Neural cell (in vitro differentiated cells): ENCODE measurements around the gene MPEG1. TPM values are rescaled to one million over a fixed set of nuclear protein-coding genes. Genes with fewer than 3 reads are reported as not detected.

Experiments used
- H2AFZ ChIP-seq: fragments of 200-600, 300-800 bp; sonication (generic), shearing (Covaris generic); 2 replicates; pipeline ENCODE4 v1.6.0; 2014; ENCODE audit warnings: low read depth, mild to moderate bottlenecking, antibody characterized with exemption, low read length, moderate library complexity
- H3F3A ChIP-seq: fragments of 200-600 bp; shearing (Covaris generic); 2 replicates; pipeline ENCODE4 v1.6.1; 2016; ENCODE audit warnings: mild to moderate bottlenecking, moderate library complexity, mixed read lengths, antibody characterized with exemption, low read length; ENCODE audit not compliant: insufficient read depth, poor library complexity, severe bottlenecking
- H3K27ac ChIP-seq: fragments of 200-600, 300-800 bp; sonication (generic), shearing (Covaris generic); 2 replicates; pipeline ENCODE4 v1.5.1; 2014; ENCODE audit warnings: mild to moderate bottlenecking, low read length, moderate library complexity
- H3K27me3 ChIP-seq: fragments of 300-800, 200-600 bp; sonication (generic), shearing (Covaris generic); 2 replicates; pipeline ENCODE4 v1.6.0; 2014; ENCODE audit warnings: mild to moderate bottlenecking, low read depth, low read length, moderate library complexity; ENCODE audit not compliant: insufficient read depth
- H3K36me3 ChIP-seq: fragments of 300-800, 200-600 bp; sonication (generic), shearing (Covaris generic); 2 replicates; pipeline ENCODE4 v1.5.1; 2014; ENCODE audit warnings: mild to moderate bottlenecking, antibody characterized with exemption, low read length, moderate library complexity; ENCODE audit not compliant: insufficient read depth
- H3K4me2 ChIP-seq: fragments of 300-800, 200-600 bp; sonication (generic), shearing (Covaris generic); 2 replicates; pipeline ENCODE4 v1.6.0; 2014; ENCODE audit warnings: mild to moderate bottlenecking, low read length
- H3K4me3 ChIP-seq: fragments of 300-800, 200-600 bp; sonication (generic), shearing (Covaris generic); 2 replicates; pipeline ENCODE4 v1.5.1; 2014; ENCODE audit warnings: mild to moderate bottlenecking, low read length, moderate library complexity
- H3K79me2 ChIP-seq: fragments of 200-600 bp; shearing (Covaris generic); replicated peaks from 2 replicates; pipeline ENCODE4 v1.6.0; 2014; ENCODE audit warnings: mild to moderate bottlenecking, low read length, moderate library complexity; ENCODE audit not compliant: insufficient read depth
- H3K9ac ChIP-seq: fragments of 300-800, 200-600 bp; sonication (generic), shearing (Covaris generic); 2 replicates; pipeline ENCODE4 v1.6.1; 2016; ENCODE audit warnings: mild to moderate bottlenecking, low read length, mixed read lengths
- H3K9me2 ChIP-seq: fragments of 200-600 bp; shearing (Covaris generic); 2 replicates; pipeline ENCODE4 v1.6.1; 2016; ENCODE audit warnings: mild to moderate bottlenecking, low read length, mixed read lengths; ENCODE audit not compliant: insufficient read depth
- H3K9me3 ChIP-seq: fragments of 200-600, 300-800 bp; sonication (generic), shearing (Covaris generic); 2 replicates; pipeline ENCODE4 v1.6.1; 2016; ENCODE audit warnings: mild to moderate bottlenecking, mixed run types, low read length, moderate library complexity, mixed read lengths
- H4K20me1 ChIP-seq: fragments of 200-600 bp; shearing (Covaris generic); 2 replicates; pipeline ENCODE4 v1.6.1; 2016; ENCODE audit warnings: mild to moderate bottlenecking, mixed run types; ENCODE audit not compliant: insufficient read depth
- EP300 ChIP-seq: fragments of 450-650 bp; conservative IDR thresholded peaks from 2 replicates; pipeline ENCODE4 v1.6.1; 2014; ENCODE audit warnings: antibody characterized with exemption, mild to moderate bottlenecking, moderate library complexity; ENCODE audit not compliant: poor library complexity, severe bottlenecking
- EZH2 ChIP-seq: fragments of 200-600, 300-800 bp; shearing (Covaris generic), sonication (generic); IDR thresholded peaks from 2 replicates; pipeline ENCODE4 v1.6.1; 2014; ENCODE audit warnings: antibody characterized with exemption, low read length, borderline replicate concordance, mild to moderate bottlenecking; ENCODE audit not compliant: insufficient read depth, poor library complexity, severe bottlenecking
- MXI1 ChIP-seq: fragments of 450-650 bp; conservative IDR thresholded peaks from 2 replicates; pipeline ENCODE4 v1.6.1; 2014; ENCODE audit warnings: antibody characterized with exemption, mild to moderate bottlenecking; ENCODE audit not compliant: poor library complexity, severe bottlenecking
- POLR2AphosphoS5 ChIP-seq: IDR thresholded peaks from 2 replicates; pipeline ENCODE4 v1.6.1; 2012
- RAD21 ChIP-seq: fragments of 450-650 bp; conservative IDR thresholded peaks from 2 replicates; pipeline ENCODE4 v1.6.1; 2014; ENCODE audit warnings: antibody characterized with exemption, mild to moderate bottlenecking, moderate library complexity
- SMC3 ChIP-seq: fragments of 450-650 bp; conservative IDR thresholded peaks from 2 replicates; pipeline ENCODE4 v1.6.1; 2014; ENCODE audit warnings: antibody characterized with exemption, mild to moderate bottlenecking, moderate library complexity; ENCODE audit not compliant: poor library complexity
- TAF1 ChIP-seq: IDR thresholded peaks from 2 replicates; pipeline ENCODE4 v1.6.1; 2012; ENCODE audit warnings: low read depth
- polyA plus RNA-seq: library from polyadenylated mRNA; depleted of rRNA; stranded (reverse); fragments of >200 nt; gene quantifications from 2 replicates; pipeline ENCODE4 v1.2.3, GENCODE V29; 2014
- TF ChIP-seq, protein P1 (sequence below): fragments of 450-650 bp; IDR thresholded peaks from 2 replicates; pipeline ENCODE4 v1.5.1; 2014; ENCODE audit warnings: antibody characterized with exemption, mild to moderate bottlenecking, moderate library complexity; ENCODE audit not compliant: poor library complexity, severe bottlenecking
- TF ChIP-seq, protein P2 (sequence below): IDR thresholded peaks from 2 replicates; pipeline ENCODE4 v1.6.1; 2012; ENCODE audit warnings: borderline replicate concordance

The MPEG1 gene
- polyA plus RNA-seq, 1 donor from 2014 or later: 0.21 TPM

DNA sequence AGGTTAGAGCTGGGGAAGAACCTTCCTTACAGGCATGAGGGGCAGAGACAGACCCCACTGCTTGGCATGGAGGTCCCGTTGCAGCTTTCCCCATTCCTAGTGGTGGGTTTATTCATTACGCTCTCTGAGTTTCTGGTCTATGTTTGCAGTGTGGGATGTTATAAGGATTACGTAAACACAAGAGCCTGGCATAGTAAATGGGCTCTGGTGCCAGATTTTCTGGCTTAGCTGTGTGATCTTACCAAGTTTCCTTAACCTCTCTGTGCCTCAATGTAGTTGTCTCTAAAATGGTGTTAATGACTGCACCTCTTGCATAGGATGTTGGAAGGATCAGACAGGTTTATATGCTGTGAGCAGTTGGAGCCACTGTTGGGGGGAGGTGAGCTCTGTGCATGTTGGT lies 25.7 kb downstream of the MPEG1 start:
- H3K4me2 ChIP-seq: no peak overlapping the region
- H3K36me3 ChIP-seq: peaks cover 16% of the 10 kb centered on the region
- H3K9ac ChIP-seq: no peak overlapping the region

DNA sequence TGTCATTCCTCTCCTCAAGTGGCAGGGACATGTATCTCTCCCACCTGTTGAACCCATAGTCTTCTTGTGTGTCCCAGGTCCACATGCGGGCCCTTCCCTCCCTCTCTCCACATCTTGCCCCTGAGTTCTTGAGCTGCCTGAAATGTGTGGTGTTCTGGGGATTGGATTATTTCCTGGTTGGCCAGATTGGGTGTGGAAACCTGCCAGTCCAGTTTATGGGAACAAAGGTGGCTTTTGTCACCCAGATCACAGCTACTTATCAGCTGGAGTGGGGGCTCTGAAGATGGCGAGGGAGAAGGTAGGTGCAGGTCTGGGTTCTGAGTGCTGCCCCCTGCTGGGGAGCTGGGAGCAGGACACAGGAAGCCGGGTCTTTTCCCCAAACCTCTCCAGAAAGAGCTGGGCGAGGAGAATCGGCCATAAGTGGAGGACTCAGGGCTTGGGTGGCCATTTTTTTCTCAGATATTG lies 26.6 kb downstream of the MPEG1 start:
- Histone ChIP-seq H3K79me2 (peaks cover 26% of the 10 kb centered on the region), H3F3A (no peaks in the 10 kb centered on the region), H3K9ac (no peak overlapping the region), H2AFZ (no peak overlapping the region), H3K27me3 (no peaks in the 10 kb centered on the region), H3K27ac (no peak overlapping the region), H3K9me3 (no peaks in the 10 kb centered on the region), H4K20me1 (no peaks in the 10 kb centered on the region), H3K36me3 (peaks cover 18% of the 10 kb centered on the region), H3K4me2 (no peak overlapping the region), H3K4me3 (no peak overlapping the region), H3K9me2 (no peaks in the 10 kb centered on the region)
- TF ChIP-seq, protein P1, sequence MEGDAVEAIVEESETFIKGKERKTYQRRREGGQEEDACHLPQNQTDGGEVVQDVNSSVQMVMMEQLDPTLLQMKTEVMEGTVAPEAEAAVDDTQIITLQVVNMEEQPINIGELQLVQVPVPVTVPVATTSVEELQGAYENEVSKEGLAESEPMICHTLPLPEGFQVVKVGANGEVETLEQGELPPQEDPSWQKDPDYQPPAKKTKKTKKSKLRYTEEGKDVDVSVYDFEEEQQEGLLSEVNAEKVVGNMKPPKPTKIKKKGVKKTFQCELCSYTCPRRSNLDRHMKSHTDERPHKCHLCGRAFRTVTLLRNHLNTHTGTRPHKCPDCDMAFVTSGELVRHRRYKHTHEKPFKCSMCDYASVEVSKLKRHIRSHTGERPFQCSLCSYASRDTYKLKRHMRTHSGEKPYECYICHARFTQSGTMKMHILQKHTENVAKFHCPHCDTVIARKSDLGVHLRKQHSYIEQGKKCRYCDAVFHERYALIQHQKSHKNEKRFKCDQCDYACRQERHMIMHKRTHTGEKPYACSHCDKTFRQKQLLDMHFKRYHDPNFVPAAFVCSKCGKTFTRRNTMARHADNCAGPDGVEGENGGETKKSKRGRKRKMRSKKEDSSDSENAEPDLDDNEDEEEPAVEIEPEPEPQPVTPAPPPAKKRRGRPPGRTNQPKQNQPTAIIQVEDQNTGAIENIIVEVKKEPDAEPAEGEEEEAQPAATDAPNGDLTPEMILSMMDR: peak; percentile 37
- TF ChIP-seq POLR2AphosphoS5: no peak
- TF ChIP-seq, protein P2, sequence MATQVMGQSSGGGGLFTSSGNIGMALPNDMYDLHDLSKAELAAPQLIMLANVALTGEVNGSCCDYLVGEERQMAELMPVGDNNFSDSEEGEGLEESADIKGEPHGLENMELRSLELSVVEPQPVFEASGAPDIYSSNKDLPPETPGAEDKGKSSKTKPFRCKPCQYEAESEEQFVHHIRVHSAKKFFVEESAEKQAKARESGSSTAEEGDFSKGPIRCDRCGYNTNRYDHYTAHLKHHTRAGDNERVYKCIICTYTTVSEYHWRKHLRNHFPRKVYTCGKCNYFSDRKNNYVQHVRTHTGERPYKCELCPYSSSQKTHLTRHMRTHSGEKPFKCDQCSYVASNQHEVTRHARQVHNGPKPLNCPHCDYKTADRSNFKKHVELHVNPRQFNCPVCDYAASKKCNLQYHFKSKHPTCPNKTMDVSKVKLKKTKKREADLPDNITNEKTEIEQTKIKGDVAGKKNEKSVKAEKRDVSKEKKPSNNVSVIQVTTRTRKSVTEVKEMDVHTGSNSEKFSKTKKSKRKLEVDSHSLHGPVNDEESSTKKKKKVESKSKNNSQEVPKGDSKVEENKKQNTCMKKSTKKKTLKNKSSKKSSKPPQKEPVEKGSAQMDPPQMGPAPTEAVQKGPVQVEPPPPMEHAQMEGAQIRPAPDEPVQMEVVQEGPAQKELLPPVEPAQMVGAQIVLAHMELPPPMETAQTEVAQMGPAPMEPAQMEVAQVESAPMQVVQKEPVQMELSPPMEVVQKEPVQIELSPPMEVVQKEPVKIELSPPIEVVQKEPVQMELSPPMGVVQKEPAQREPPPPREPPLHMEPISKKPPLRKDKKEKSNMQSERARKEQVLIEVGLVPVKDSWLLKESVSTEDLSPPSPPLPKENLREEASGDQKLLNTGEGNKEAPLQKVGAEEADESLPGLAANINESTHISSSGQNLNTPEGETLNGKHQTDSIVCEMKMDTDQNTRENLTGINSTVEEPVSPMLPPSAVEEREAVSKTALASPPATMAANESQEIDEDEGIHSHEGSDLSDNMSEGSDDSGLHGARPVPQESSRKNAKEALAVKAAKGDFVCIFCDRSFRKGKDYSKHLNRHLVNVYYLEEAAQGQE: no peak
- no peak for TF ChIP-seq TAF1
- TF ChIP-seq EZH2: no peak

More for the DNA sequence above, 25.7 kb downstream of the MPEG1 start:
- H3K27ac ChIP-seq: no peak overlapping the region
- no peaks in the 10 kb centered on the region for H3K27me3 ChIP-seq
- H2AFZ ChIP-seq: no peak overlapping the region
- peaks cover 26% of the 10 kb centered on the region for H3K79me2 ChIP-seq
- H3K4me3 ChIP-seq: no peak overlapping the region
- H3K9me3 ChIP-seq: no peaks in the 10 kb centered on the region
- TF ChIP-seq SMC3 (no peak), EZH2 (no peak), EP300 (no peak), RAD21 (no peak)
- no peaks in the 10 kb centered on the region for H3K9me2 ChIP-seq
- no peaks in the 10 kb centered on the region for H4K20me1 ChIP-seq
- no peaks in the 10 kb centered on the region for H3F3A ChIP-seq

DNA sequence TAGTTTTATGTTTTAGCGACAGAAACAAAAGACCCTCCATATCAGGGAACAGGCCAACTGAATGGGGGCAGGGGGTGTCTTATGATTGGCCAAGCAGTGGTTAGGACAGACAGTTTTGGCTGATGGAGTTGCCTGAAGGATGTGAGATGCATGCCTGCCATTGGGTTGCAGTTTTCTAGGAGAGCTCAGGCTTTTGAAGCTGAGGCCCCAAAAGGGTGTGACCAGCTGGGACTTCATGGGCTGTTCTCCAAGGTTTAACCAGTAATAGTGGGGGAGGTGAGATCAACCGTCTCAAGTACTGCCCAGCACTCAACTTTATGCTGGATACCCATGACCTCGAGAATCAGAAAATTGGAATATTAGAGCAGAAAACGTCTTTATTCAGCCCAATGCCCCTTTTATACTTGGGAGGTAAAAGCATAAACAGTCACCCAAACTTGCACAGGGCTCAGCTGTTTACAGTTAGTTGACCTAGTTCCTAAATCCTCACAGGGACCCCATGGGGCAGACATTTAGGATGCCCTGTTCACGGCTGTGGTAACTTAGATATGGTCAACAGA lies 27.3 kb downstream of the MPEG1 start:
- Histone ChIP-seq H3K9me2 (no peaks in the 10 kb centered on the region), H3F3A (no peaks in the 10 kb centered on the region), H3K4me2 (no peak overlapping the region), H3K27ac (no peak overlapping the region), H4K20me1 (no peaks in the 10 kb centered on the region), H3K36me3 (peaks cover 18% of the 10 kb centered on the region), H3K4me3 (peak overlapping the region; percentile 29), H2AFZ (no peak overlapping the region), H3K9me3 (no peaks in the 10 kb centered on the region), H3K9ac (no peak overlapping the region), H3K27me3 (no peaks in the 10 kb centered on the region), H3K79me2 (peaks cover 27% of the 10 kb centered on the region)
- TF ChIP-seq, protein P2: no peak
- TF ChIP-seq SMC3: no peak
- no peak for TF ChIP-seq EP300
- TF ChIP-seq MXI1: no peak
- TF ChIP-seq RAD21: no peak
- TF ChIP-seq POLR2AphosphoS5: no peak
- no peak for TF ChIP-seq EZH2
- TF ChIP-seq, protein P1: no peak
- TF ChIP-seq TAF1: no peak
